Activated effector memory CD4-positive, alpha-beta T cell treated with Interleukin-2 at 50 U/mL for 16 hours (primary cell): Measurements from ENCODE around the gene RDH12.

Experiments used
- DNase-seq: peaks from one replicate; pipeline ENCODE4 v3.0.0-alpha.2; 2020

The RDH12 gene

GRCh38 chr14:67757175-67757574, 55.5 kb downstream of the RDH12 start:
- no peak for DNase-seq

- no peak for DNase-seq
These were observed 58.2 kb downstream of the RDH12 start for GRCh38 chr14:67759916-67760315.

- no peak for DNase-seq
These were observed 60.4 kb downstream of the RDH12 start for GRCh38 chr14:67762051-67762450.

GRCh38 chr14:67763158-67763822, 61.6 kb downstream of the RDH12 start:
- no peak for DNase-seq

GRCh38 chr14:67764496-67764895, 62.8 kb downstream of the RDH12 start:
- no peak for DNase-seq

- no peak for DNase-seq
These were observed 63.6 kb downstream of the RDH12 start for GRCh38 chr14:67765192-67765834.

- DNase-seq: no peak
These were observed 64.5 kb downstream of the RDH12 start for GRCh38 chr14:67766035-67766680.

- DNase-seq: no peak
These were observed 66.5 kb downstream of the RDH12 start for GRCh38 chr14:67768219-67768618.

GRCh38 chr14:67773844-67774377, 72.2 kb downstream of the RDH12 start:
- DNase-seq: no peak

GRCh38 chr14:67776653-67777322, 75.1 kb downstream of the RDH12 start:
- DNase-seq: no peak

GRCh38 chr14:67778792-67779191, 77.1 kb downstream of the RDH12 start:
- DNase-seq: no peak

GRCh38 chr14:67782090-67782489, 80.4 kb downstream of the RDH12 start:
- DNase-seq: no peak
